SK-N-SH treated with all-trans-retinoic acid at 6 μM for 48 hours (cell line): ENCODE data around the gene ZNF474.

Experiments used
- TF ChIP-seq, protein P1 (sequence below): fragments of 250-450 bp; sonication (Bioruptor Pico); IDR thresholded peaks from 2 replicates; pipeline ENCODE4 v1.5.1; 2021; ENCODE audit warnings: mild to moderate bottlenecking, moderate library complexity
- TF ChIP-seq, protein P2 (sequence below): fragments of 250-450 bp; sonication (Bioruptor Pico); IDR thresholded peaks from 2 replicates; pipeline ENCODE4 v1.8.0; 2021; ENCODE audit warnings: low read depth, mild to moderate bottlenecking, moderate library complexity, borderline replicate concordance
- TF ChIP-seq, protein P3 (sequence below): fragments of 250-450 bp; sonication (Bioruptor Pico); IDR thresholded peaks from 2 replicates; pipeline ENCODE4 v1.5.1; 2020; ENCODE audit warnings: low read depth, mild to moderate bottlenecking, moderate library complexity

DNA sequence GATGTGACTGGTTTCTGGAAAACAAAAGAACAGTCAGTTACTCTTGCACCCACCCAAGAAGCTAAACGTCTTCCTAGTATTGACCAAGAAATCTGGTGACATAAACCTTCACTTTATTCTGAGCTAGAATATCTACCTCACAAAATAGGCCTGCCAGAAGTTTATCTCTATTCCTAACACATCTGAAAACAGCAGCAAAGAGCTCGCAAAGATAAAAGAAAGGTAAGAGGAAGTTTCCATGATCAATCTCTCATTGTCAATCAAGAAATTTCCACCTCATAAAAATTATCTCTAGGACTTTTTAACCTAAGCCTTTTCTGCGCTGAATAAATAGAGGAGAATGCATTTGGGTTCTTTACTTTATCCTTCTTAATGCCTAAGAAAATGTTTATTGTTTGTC, 17.3 kb upstream of the ZNF474 start:
- TF ChIP-seq, protein P1, sequence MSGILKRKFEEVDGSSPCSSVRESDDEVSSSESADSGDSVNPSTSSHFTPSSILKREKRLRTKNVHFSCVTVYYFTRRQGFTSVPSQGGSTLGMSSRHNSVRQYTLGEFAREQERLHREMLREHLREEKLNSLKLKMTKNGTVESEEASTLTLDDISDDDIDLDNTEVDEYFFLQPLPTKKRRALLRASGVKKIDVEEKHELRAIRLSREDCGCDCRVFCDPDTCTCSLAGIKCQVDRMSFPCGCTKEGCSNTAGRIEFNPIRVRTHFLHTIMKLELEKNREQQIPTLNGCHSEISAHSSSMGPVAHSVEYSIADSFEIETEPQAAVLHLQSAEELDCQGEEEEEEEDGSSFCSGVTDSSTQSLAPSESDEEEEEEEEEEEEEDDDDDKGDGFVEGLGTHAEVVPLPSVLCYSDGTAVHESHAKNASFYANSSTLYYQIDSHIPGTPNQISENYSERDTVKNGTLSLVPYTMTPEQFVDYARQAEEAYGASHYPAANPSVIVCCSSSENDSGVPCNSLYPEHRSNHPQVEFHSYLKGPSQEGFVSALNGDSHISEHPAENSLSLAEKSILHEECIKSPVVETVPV (CRISPR knock-in tag), result no peak
- TF ChIP-seq, protein P2, sequence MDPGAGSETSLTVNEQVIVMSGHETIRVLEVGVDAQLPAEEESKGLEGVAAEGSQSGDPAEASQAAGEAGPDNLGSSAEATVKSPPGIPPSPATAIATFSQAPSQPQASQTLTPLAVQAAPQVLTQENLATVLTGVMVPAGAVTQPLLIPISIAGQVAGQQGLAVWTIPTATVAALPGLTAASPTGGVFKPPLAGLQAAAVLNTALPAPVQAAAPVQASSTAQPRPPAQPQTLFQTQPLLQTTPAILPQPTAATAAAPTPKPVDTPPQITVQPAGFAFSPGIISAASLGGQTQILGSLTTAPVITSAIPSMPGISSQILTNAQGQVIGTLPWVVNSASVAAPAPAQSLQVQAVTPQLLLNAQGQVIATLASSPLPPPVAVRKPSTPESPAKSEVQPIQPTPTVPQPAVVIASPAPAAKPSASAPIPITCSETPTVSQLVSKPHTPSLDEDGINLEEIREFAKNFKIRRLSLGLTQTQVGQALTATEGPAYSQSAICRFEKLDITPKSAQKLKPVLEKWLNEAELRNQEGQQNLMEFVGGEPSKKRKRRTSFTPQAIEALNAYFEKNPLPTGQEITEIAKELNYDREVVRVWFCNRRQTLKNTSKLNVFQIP (CRISPR knock-in tag), result no peak
- TF ChIP-seq, protein P3, sequence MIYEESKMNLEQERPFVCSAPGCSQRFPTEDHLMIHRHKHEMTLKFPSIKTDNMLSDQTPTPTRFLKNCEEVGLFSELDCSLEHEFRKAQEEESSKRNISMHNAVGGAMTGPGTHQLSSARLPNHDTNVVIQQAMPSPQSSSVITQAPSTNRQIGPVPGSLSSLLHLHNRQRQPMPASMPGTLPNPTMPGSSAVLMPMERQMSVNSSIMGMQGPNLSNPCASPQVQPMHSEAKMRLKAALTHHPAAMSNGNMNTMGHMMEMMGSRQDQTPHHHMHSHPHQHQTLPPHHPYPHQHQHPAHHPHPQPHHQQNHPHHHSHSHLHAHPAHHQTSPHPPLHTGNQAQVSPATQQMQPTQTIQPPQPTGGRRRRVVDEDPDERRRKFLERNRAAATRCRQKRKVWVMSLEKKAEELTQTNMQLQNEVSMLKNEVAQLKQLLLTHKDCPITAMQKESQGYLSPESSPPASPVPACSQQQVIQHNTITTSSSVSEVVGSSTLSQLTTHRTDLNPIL (CRISPR knock-in tag), result no peak
